Measurements from ENCODE around the gene OR2V2. TPM values are rescaled to one million over a fixed set of nuclear protein-coding genes. Genes with fewer than 3 reads are reported as not detected.

Gene OR2V2
- total RNA-seq, 4 donors from 2014 or later, result not detected

DNA sequence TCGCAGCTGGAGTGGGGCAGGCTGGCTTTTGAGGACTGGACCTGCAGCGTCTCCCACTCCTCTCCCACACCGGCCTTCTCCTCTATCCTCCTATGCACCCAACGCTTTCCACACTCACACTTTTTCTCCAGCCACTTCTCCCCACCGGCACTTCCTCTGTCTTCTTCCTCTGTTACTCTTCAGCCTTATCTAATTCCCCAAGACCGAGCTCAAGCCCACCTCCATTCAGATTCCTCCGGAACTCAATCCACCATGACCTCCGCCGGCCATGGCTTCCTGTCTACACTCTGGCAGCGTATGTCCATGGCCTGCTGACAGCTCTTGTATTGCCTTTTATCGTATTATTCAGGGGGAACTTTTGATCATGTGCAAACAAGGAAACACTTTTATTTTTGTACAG is 15.9 kb upstream of the OR2V2 start:
- peaks cover 4% of the 10 kb centered on the region for H3K4me1 ChIP-seq
- no peaks in the 10 kb centered on the region for H3K36me3 ChIP-seq
- H3K27me3 ChIP-seq, result peaks cover 46% of the 10 kb centered on the region
- H3K9me3 ChIP-seq, result no peaks in the 10 kb centered on the region
- no peak overlapping the region for H3K27ac ChIP-seq
- H3K4me3 ChIP-seq, result no peak overlapping the region
- WGBS, result 88% methylated on average over 11 of the region's 11 CpGs
- no peak for TF ChIP-seq CTCF (IDR thresholded peaks at IDR 0.05)
- TF ChIP-seq POLR2A (IDR thresholded peaks at IDR 0.05), result no peak
- no peak for TF ChIP-seq EP300 (IDR thresholded peaks at IDR 0.05)
- no peak for TF ChIP-seq POLR2AphosphoS5 (IDR thresholded peaks at IDR 0.05)
- peak in 1 of 2 donors; percentile 77 for DNase-seq (ENCODE audit: low spot score in 2 of 2)

DNA sequence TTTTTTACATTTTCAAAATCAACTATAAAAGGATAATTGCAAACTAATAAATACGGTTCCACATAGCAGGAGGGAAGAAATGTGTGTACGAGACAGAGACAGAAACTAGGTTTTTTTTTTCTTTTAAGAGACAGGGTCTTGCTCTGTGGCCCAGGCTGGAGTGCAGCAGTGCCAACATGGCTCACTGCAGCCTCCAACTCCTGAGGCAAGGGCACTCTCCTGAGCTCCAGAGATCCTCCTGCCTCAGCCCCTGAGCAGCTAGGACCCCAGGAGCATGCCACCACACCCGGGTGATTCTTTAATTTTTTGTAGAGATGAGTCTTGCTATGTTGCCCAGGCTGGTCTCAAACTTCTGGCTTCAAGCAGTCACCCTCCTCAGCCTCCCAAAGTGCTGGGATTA is 14.3 kb upstream of the OR2V2 start:
- no peak overlapping the region for H3K27ac ChIP-seq
- 83% methylated on average over 3 of the region's 3 CpGs for WGBS
- H3K9me3 ChIP-seq, result no peaks in the 10 kb centered on the region
- H3K36me3 ChIP-seq, result no peaks in the 10 kb centered on the region
- no peak overlapping the region for H3K4me3 ChIP-seq
- H3K27me3 ChIP-seq, result peaks cover 31% of the 10 kb centered on the region
- TF ChIP-seq EP300 (IDR thresholded peaks at IDR 0.05), result no peak
- no peak for TF ChIP-seq POLR2AphosphoS5 (IDR thresholded peaks at IDR 0.05)
- no peak for TF ChIP-seq CTCF (IDR thresholded peaks at IDR 0.05)
- TF ChIP-seq POLR2A (IDR thresholded peaks at IDR 0.05), result no peak
- no peak for DNase-seq (ENCODE audit: low spot score in 2 of 2)
- H3K4me1 ChIP-seq, result peaks cover 4% of the 10 kb centered on the region

DNA sequence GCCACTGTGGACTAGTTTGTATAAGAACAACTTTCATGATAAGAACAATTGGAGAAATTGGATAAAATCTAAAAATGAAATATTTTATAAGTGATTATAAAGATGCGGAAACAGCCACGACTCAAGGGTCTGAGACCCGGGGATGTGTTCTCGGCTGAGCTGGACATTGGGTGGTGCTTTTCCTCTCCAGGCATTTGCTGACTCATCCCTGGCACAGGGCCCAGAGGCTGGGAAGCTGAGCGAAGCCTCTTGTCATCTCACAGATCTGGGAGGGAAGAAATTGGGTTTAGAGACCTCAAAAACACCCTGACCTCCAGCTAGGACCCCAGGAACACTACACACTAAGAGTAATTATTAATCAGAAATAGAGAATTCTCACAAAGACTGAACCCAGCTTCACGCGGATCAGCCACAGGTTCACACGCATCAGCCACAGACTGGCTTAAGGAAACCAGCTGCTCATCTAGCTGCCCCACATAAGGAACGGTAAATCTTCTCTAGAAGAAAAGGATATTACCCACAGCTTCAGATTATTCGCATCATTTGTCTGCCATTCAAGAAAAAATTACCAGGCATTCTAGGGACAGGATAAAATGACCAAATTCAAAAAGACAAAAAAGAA is 13.7 kb upstream of the OR2V2 start:
- 53% methylated on average over 10 of the region's 10 CpGs for WGBS
- Histone ChIP-seq H3K9me3 (no peaks in the 10 kb centered on the region), H3K27me3 (peaks cover 24% of the 10 kb centered on the region), H3K27ac (no peak overlapping the region), H3K36me3 (no peaks in the 10 kb centered on the region), H3K4me3 (no peak overlapping the region), H3K4me1 (peaks cover 4% of the 10 kb centered on the region)
- no peak for TF ChIP-seq POLR2AphosphoS5 (IDR thresholded peaks at IDR 0.05)
- TF ChIP-seq EP300 (IDR thresholded peaks at IDR 0.05), result no peak
- no peak for TF ChIP-seq CTCF (IDR thresholded peaks at IDR 0.05)
- TF ChIP-seq POLR2A (IDR thresholded peaks at IDR 0.05), result no peak
- DNase-seq (ENCODE audit: low spot score in 2 of 2), result peak in 1 of 2 donors; percentile 65

DNA sequence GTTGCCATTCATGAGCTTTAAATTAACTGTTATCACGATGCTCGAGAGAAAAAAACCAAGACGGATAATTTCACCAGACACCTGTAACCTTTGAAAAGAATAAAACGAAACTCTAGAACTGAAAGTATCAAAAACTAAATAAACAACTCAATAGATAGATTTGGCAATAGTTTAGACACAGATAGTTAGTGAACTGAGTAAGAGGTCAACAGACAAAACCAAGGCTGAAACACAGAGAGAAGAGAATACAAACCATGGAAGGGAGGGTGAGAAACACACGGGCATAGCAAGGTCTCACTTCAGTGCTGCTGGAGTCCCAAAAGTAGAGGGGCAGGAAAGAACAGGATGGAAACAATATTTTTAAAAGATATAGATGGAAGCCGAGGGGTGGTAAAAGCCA is 13.1 kb upstream of the OR2V2 start:
- DNase-seq (ENCODE audit: low spot score in 2 of 2), result no peak
- H3K27ac ChIP-seq, result no peak overlapping the region
- peaks cover 20% of the 10 kb centered on the region for H3K27me3 ChIP-seq
- no peak overlapping the region for H3K4me3 ChIP-seq
- H3K36me3 ChIP-seq, result no peaks in the 10 kb centered on the region
- TF ChIP-seq EP300 (IDR thresholded peaks at IDR 0.05) (no peak), POLR2A (IDR thresholded peaks at IDR 0.05) (no peak), CTCF (IDR thresholded peaks at IDR 0.05) (no peak), POLR2AphosphoS5 (IDR thresholded peaks at IDR 0.05) (no peak)
- WGBS, result 88% methylated on average over 6 of the region's 6 CpGs
- H3K4me1 ChIP-seq, result peaks cover 4% of the 10 kb centered on the region
- no peaks in the 10 kb centered on the region for H3K9me3 ChIP-seq

- no peak overlapping the region for H3K27ac ChIP-seq
- H3K36me3 ChIP-seq, result no peaks in the 10 kb centered on the region
- no peaks in the 10 kb centered on the region for H3K9me3 ChIP-seq
- peaks cover 6% of the 10 kb centered on the region for H3K27me3 ChIP-seq
- peaks cover 4% of the 10 kb centered on the region for H3K4me1 ChIP-seq
- whole genome bisulfite sequencing, result 89% methylated on average over 4 of the region's 4 CpGs
- H3K4me3 ChIP-seq, result no peak overlapping the region
- no peak for DNase-seq (ENCODE audit: low spot score in 2 of 2)
- TF ChIP-seq EP300 (IDR thresholded peaks at IDR 0.05) (no peak), POLR2AphosphoS5 (IDR thresholded peaks at IDR 0.05) (no peak), POLR2A (IDR thresholded peaks at IDR 0.05) (no peak), CTCF (IDR thresholded peaks at IDR 0.05) (no peak)
These were observed 10.9 kb upstream of the OR2V2 start for GRCh38 chr5:181136361-181136955.
